Mucosa of descending colon (tissue), 3 donors: ENCODE measurements around the gene IGSF6. TPM values are rescaled to one million over a fixed set of nuclear protein-coding genes. Genes with fewer than 3 reads are reported as not detected.
A peak's percentile ranks its signal among the peaks of the same experiment; 100 is the strongest.

ENCODE experiments used
- ATAC-seq: fragments of 200-7000 bp; cut with Tn5 transposase; one replicate; pipeline ENCODE4 v1.9.1; 2020; ENCODE audit warnings: mild to moderate bottlenecking, moderate library complexity
- DNase-seq, 3 donors: peaks; one replicate each; pipeline ENCODE4 v3.0.0-alpha.2; 2020
- H3K36me3 ChIP-seq: fragments of 200-600 bp; one replicate; pipeline ENCODE4 v1.8.0; 2021; ENCODE audit warnings: low read depth, mild to moderate bottlenecking
- H3K4me1 ChIP-seq: fragments of 200-600 bp; one replicate; pipeline ENCODE4 v1.8.0; 2021; ENCODE audit warnings: low read depth, mild to moderate bottlenecking
- H3K4me3 ChIP-seq: fragments of 200-600 bp; one replicate; pipeline ENCODE4 v1.8.0; 2021; ENCODE audit warnings: mild to moderate bottlenecking
- H3K9me3 ChIP-seq: fragments of 200-600 bp; one replicate; pipeline ENCODE4 v1.8.0; 2021; ENCODE audit warnings: mild to moderate bottlenecking
- CTCF ChIP-seq: fragments of 200-600 bp; IDR thresholded peaks from one replicate; pipeline ENCODE4 v1.8.0; 2022; ENCODE audit warnings: antibody characterized with exemption, mild to moderate bottlenecking
- intact Hi-C, 2 donors: fragments of 100-400 bp; cut with DNase I in 1 of 2; cut with micrococcal nuclease in 1 of 2; formaldehyde crosslinking; loops; one replicate each; pipeline versions ENCODE4 v1.11.0 to v1.11.1; 2022; cut with DNase I, micrococcal nuclease
- total RNA-seq, 3 donors: library from RNA; stranded (reverse); fragmentation: NEBNext Ultra II Directional in 2 of 3; extraction: Animal tissue kit (Norgen Biotek cat#: 25700) in 2 of 3; gene quantifications; one replicate each; pipeline versions ENCODE4 v1.2.1 to v1.2.4, GENCODE V29; 2021 to 2023
- donor health status: DM: no; HTN: no; CAD: no; lungs with moderate emphysema.
- donor health status: DM: no; HTN: no; CAD: no.
- donor health status: DM: no; HTN: yes; CAD: no.

Gene IGSF6
- total RNA-seq, 3 donors from 2014 or later: 3.5 to 7.3 (median 4.6) TPM

GRCh38 chr16:21599122-21600030 is 53.0 kb downstream of the IGSF6 start, which contains the start of gene METTL9:
Gene METTL9, plus strand, starts transcription at chr16:21599577. Its CDS starts 157 bp downstream, at chr16:21599734.
- H3K36me3 ChIP-seq: no peaks in the 10 kb centered on the region
- H3K9me3 ChIP-seq: no peaks in the 10 kb centered on the region
- ATAC-seq: peak; percentile 98
- H3K4me1 ChIP-seq: peaks cover 15% of the 10 kb centered on the region
- TF ChIP-seq CTCF: no peak
- DNase-seq: peak; percentile 95 to 97 (median 97)
- H3K4me3 ChIP-seq: peak within 1 kb of the TSS; percentile 88
- intact Hi-C loops: no loop called here

- intact Hi-C loops: no loop called here
- DNase-seq (peak in 1 of 3 donors; percentile 47), ATAC-seq (peak; percentile 17)
- Histone ChIP-seq H3K9me3 (no peaks in the 10 kb centered on the region), H3K36me3 (no peaks in the 10 kb centered on the region), H3K4me1 (peaks cover 10% of the 10 kb centered on the region), H3K4me3 (peak overlapping the region; percentile 88)
- TF ChIP-seq CTCF: no peak
Observed at GRCh38 chr16:21598701-21599121, 53.7 kb downstream of the IGSF6 start.

DNA sequence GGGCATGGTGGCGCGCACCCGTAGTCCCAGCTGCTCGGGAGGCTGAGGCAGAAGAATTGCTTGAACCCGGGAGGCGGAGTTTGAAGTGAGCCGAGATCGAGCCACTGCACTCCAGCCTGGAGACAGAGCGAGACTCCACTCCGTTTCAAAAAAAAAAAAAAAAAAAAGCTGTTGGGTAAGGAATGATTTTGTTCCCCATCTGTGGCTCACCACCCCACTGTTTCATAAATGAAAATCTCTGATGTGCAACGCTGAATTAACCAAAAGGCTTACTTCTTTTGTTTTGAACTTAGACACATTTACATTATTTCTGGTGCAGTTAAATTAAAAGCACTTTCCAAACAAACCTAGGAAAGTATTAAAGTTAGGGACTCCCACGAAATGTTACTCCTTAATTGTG is 54.2 kb downstream of the IGSF6 start:
- ATAC-seq (no peak), DNase-seq (no peak)
- Histone ChIP-seq H3K4me3 (no peak overlapping the region), H3K9me3 (no peaks in the 10 kb centered on the region), H3K36me3 (no peaks in the 10 kb centered on the region), H3K4me1 (peaks cover 10% of the 10 kb centered on the region)
- no peak for TF ChIP-seq CTCF
- intact Hi-C loops: no loop called here

DNA sequence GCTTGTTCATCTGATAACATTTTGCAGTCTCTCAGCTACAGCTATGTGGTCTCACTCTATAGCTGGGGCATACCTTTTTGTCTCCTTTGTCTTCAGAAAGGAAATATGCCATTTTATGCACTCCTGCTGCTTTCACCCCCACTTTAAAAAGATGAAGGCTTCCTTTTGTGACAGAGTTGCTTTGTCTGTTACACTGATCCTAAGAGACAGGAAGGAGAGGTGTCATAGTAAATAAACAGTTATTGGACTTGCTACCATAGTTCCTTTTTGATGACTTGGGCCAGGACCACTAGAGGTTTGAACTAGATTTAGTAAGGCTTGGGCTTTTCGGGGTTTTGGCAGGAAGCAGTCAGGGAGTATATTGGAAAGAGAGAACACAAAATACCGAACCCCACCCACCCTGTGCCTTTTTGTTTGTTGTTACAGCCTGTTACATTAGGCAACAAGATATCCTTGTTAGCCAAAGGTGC is 54.8 kb downstream of the IGSF6 start:
- no peaks in the 10 kb centered on the region for H3K36me3 ChIP-seq
- TF ChIP-seq CTCF: no peak
- H3K4me3 ChIP-seq: no peak overlapping the region
- H3K4me1 ChIP-seq: peaks cover 7% of the 10 kb centered on the region
- ATAC-seq (no peak), DNase-seq (no peak)
- no peaks in the 10 kb centered on the region for H3K9me3 ChIP-seq
- intact Hi-C loops: no loop called here

DNA sequence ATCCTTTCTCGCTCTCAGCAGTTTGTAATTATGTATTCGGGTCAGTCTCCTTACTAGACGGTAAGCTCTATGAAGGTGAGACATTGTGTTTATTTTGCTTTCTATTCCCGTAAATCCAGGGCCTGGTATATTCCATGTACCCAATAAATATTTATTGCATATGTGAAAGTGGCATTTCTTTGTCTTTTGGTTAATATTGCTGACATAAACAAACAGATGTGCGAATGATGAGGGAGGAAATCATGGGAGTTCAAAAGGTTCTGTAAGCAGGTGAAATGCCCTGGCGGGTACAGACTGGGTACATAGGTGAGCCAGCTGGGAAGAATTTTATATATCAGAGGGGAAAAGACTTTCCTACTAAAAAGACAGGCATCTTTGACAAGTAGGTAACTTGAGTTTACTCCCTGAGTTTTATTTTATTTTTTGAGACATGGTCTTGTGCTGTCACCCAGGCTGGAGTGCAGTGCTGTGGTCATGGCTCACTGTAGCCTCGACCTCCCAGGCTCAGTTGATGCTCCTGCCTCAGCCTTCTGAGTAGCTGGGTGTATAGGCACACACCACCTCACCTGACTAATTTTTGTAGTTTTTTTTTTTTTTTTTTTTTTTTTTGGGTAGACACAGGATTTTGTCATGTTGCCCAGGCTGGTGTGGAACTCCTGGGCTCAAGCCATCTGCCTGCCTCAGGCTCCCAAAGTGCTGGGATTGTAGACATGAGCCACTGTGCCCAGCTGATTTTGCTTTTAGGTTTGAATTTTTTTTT is 58.7 kb downstream of the IGSF6 start:
- TF ChIP-seq CTCF: no peak
- no peak overlapping the region for H3K4me3 ChIP-seq
- H3K4me1 ChIP-seq: no peaks in the 10 kb centered on the region
- DNase-seq (no peak), ATAC-seq (no peak)
- H3K9me3 ChIP-seq: no peaks in the 10 kb centered on the region
- intact Hi-C loops: no loop called here
- no peaks in the 10 kb centered on the region for H3K36me3 ChIP-seq
